Bronchial epithelial cell (primary cell): ENCODE data around the gene MAGI2. TPM values are rescaled to one million over a fixed set of nuclear protein-coding genes. Genes with fewer than 3 reads are reported as not detected.

Experiments used
- DNase-seq: peaks from one replicate; pipeline ENCODE4 v3.0.0-alpha.2; 2010; ENCODE audit warnings: low read depth
- FAIRE-seq: peaks from 2 replicates; lab custom pipeline; 2011; peaks lifted over from hg19 to GRCh38; lab: Jason Lieb, UNC
- H3K27me3 ChIP-seq: 2 replicates; pipeline ENCODE4 v1.5.1; 2011; ENCODE audit warnings: low read length; ENCODE audit not compliant: control insufficient read depth, insufficient read depth
- H3K36me3 ChIP-seq: 2 replicates; pipeline ENCODE4 v1.5.1; 2011; ENCODE audit warnings: low read length; ENCODE audit not compliant: control insufficient read depth, insufficient read depth
- H3K4me3 ChIP-seq: 2 replicates; pipeline ENCODE4 v1.5.1; 2011; ENCODE audit warnings: mild to moderate bottlenecking, low read depth, low read length, control low read depth
- total RNA-seq: library from RNA; depleted of rRNA; stranded (reverse); fragments of >200 nt; gene quantifications from 2 replicates; pipeline ENCODE4 v1.2.1, GENCODE V29; 2014
- TF ChIP-seq, protein P1 (sequence below): IDR thresholded peaks from 2 replicates; pipeline ENCODE4 v1.5.1; 2011; ENCODE audit warnings: mild to moderate bottlenecking, moderate library complexity, low read length, control low read depth, inconsistent platforms; ENCODE audit not compliant: insufficient read depth, severe bottlenecking

The MAGI2 gene
- total RNA-seq, 1 donor from 2014 or later: 2.6 TPM

DNA sequence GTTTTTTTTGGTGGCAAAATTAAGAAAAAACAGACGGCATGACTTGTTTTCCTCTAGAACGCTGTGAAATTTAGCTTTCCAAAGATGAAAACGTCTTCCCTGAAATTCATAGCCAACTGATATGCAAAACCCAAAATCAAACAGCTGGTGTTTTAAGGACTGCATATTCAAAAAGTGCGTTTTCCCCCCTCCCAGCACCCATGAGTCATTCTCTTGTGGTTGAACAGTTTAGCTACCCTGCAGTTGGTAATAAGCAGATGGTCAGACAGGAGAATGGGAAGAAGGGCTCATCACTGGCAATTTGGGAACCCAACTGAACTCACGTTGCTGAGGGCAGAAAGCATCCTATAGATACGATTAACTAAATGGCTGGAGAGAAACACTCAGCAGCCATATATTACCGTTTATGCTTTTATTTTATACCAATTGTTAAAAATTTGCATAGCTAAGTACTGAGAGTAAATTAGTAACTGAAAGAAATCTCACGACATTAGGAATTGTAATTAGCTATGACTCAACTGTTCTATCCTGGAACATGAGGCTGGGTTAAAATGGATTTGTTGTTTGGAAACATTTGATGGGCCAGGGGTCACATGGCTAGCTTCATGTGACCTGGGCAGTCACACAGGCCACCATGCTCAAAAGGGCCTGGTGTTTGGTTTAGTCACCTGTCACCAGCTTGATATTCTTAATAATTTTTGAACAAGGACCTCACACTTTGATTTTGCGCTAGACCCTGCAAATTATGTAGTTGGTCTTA is 1311.8 kb downstream of the MAGI2 start:
- Histone ChIP-seq H3K36me3 (no peaks in the 10 kb centered on the region), H3K27me3 (no peaks in the 10 kb centered on the region), H3K4me3 (no peak overlapping the region)
- DNase-seq (no peak), FAIRE-seq (no peak)
- TF ChIP-seq, protein P1, sequence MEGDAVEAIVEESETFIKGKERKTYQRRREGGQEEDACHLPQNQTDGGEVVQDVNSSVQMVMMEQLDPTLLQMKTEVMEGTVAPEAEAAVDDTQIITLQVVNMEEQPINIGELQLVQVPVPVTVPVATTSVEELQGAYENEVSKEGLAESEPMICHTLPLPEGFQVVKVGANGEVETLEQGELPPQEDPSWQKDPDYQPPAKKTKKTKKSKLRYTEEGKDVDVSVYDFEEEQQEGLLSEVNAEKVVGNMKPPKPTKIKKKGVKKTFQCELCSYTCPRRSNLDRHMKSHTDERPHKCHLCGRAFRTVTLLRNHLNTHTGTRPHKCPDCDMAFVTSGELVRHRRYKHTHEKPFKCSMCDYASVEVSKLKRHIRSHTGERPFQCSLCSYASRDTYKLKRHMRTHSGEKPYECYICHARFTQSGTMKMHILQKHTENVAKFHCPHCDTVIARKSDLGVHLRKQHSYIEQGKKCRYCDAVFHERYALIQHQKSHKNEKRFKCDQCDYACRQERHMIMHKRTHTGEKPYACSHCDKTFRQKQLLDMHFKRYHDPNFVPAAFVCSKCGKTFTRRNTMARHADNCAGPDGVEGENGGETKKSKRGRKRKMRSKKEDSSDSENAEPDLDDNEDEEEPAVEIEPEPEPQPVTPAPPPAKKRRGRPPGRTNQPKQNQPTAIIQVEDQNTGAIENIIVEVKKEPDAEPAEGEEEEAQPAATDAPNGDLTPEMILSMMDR: no peak

DNA sequence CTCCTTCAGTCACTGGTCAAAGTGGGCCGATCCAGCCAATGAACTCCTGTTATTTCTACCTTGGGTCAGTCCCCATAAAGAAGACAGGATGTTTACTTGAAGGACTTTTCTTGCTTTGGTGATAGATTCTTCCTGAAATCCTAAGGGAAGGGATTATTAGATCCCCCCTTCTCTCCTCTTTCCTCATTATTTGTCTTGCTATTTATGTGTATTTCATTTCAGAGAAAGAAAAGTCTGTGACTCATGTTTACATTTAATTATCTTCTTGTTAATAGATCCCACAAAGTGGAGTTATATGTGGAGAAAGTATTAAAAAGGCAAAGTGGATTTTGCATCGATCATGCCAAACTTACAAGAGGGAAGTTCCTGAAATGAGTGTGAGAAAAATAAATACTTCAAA is 1313.4 kb downstream of the MAGI2 start:
- DNase-seq (no peak), FAIRE-seq (no peak)
- no peaks in the 10 kb centered on the region for H3K36me3 ChIP-seq
- H3K27me3 ChIP-seq: no peaks in the 10 kb centered on the region
- H3K4me3 ChIP-seq: no peak overlapping the region
- TF ChIP-seq, protein P1: no peak

DNA sequence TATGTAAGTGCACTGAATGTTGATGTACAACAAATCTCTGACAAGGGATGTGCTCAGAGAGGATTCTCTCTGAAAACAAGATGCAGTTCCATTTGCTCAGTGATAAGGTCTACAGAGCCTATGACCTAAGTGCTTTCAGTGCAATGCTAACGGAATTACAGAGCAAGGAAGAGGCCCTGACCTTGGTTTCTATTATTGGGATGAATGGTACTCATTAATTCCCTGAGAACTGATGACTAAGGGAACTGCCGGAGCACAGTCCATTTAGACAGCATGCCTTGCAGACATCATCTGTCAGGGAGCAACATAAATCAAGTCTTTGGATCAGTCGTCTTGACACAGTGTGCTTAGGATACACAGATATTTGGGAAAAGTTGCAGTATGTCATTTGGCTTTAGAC is 1314.1 kb downstream of the MAGI2 start:
- Histone ChIP-seq H3K27me3 (no peaks in the 10 kb centered on the region), H3K36me3 (no peaks in the 10 kb centered on the region), H3K4me3 (no peak overlapping the region)
- FAIRE-seq (no peak), DNase-seq (no peak)
- TF ChIP-seq, protein P1: no peak

DNA sequence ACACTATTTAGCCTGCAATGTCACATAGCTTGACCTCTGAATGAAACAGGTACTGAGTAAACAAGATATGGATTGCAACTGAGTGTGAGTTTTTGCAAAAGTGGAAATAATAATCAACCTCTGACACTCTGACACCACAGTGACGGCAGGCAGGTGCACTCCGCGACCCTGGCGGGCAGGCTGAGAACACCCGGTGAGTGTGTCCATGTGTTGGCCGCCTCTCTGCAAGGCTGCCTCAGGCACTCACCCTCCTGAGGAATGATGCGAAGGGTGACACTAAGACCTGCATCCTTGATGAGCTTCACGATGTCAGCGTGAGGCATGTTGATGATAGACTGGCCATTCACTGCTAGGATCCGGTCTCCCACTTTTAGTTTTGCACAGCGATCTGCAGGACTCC is 1318.7 kb downstream of the MAGI2 start:
- H3K27me3 ChIP-seq: no peaks in the 10 kb centered on the region
- TF ChIP-seq, protein P1: no peak

DNA sequence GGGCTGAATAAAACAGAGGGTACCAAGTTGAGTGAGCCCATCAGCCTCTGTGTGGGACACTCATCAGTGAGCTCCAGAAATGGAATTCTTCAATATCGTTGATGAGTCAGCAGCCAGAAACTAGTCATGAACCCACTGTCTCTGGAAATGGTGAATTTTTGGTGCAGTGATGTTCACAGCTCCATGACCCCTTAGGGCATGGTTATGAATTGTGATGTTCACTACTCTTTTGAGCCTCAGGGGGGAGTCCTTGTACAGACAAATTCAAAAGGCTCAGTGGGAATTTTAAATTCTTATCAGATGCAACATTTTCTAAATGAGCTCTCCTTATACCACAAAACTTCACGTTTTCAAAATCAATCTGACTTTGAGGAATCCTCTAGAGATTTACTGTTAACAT is 1319.2 kb downstream of the MAGI2 start:
- TF ChIP-seq, protein P1: peak; percentile 42
- Histone ChIP-seq H3K4me3 (no peak overlapping the region), H3K36me3 (no peaks in the 10 kb centered on the region), H3K27me3 (no peaks in the 10 kb centered on the region)
- DNase-seq: peak; percentile 52
- FAIRE-seq: no peak

More for the DNA sequence above, 1318.7 kb downstream of the MAGI2 start:
- no peak for DNase-seq
- Histone ChIP-seq H3K36me3 (no peaks in the 10 kb centered on the region), H3K4me3 (no peak overlapping the region)
- FAIRE-seq: no peak
